H9 (cell line): ENCODE results near the gene IL17RA. TPM values are rescaled to one million over a fixed set of nuclear protein-coding genes. Genes with fewer than 3 reads are reported as not detected.

ENCODE experiments used
- DNase-seq: peaks from one replicate; pipeline ENCODE4 v3.0.0-alpha.2; 2017
- H2AFZ ChIP-seq: one replicate; pipeline ENCODE4 v1.6.1; 2013; ENCODE audit warnings: mild to moderate bottlenecking, low read length, control low read depth, moderate library complexity
- H2AK5ac ChIP-seq: 2 replicates; pipeline ENCODE4 v1.6.1; 2013; ENCODE audit warnings: low read length, control low read depth, mixed read lengths; ENCODE audit not compliant: insufficient read length
- H2BK120ac ChIP-seq: one replicate; pipeline ENCODE4 v1.6.1; 2013; ENCODE audit warnings: low read depth, mild to moderate bottlenecking, low read length, control low read depth, inconsistent platforms; ENCODE audit not compliant: poor library complexity, severe bottlenecking
- H2BK12ac ChIP-seq: 2 replicates; pipeline ENCODE4 v1.6.1; 2013; ENCODE audit warnings: low read length, control low read depth, mixed read lengths, low read depth; ENCODE audit not compliant: insufficient read length
- H2BK15ac ChIP-seq: 2 replicates; pipeline ENCODE4 v1.6.1; 2013; ENCODE audit warnings: low read depth, low read length, control low read depth
- H2BK20ac ChIP-seq: one replicate; pipeline ENCODE4 v1.6.1; 2013; ENCODE audit warnings: low read depth, mild to moderate bottlenecking, low read length, control low read depth, inconsistent platforms; ENCODE audit not compliant: poor library complexity, severe bottlenecking
- H2BK5ac ChIP-seq: 2 replicates; pipeline ENCODE4 v1.6.1; 2013; ENCODE audit warnings: low read length, control low read depth, mixed read lengths; ENCODE audit not compliant: insufficient read length
- H3K14ac ChIP-seq: 2 replicates; pipeline ENCODE4 v1.6.1; 2013; ENCODE audit warnings: low read length, control low read depth; ENCODE audit not compliant: insufficient read depth
- H3K18ac ChIP-seq: 2 replicates; pipeline ENCODE4 v1.6.1; 2013; ENCODE audit warnings: low read depth, mild to moderate bottlenecking, mixed read lengths, low read length, control low read depth; ENCODE audit not compliant: insufficient read length
- H3K23ac ChIP-seq: 2 replicates; pipeline ENCODE4 v1.6.1; 2013; ENCODE audit warnings: low read length, control low read depth, mixed read lengths, low read depth; ENCODE audit not compliant: insufficient read length
- H3K23me2 ChIP-seq: 2 replicates; pipeline ENCODE4 v1.6.1; 2013; ENCODE audit warnings: low read depth, mild to moderate bottlenecking, mixed read lengths, low read length, control low read depth; ENCODE audit not compliant: insufficient read length, poor library complexity, severe bottlenecking
- H3K27ac ChIP-seq: 2 replicates; pipeline ENCODE4 v1.5.1; 2013; ENCODE audit warnings: low read length, control low read depth, mixed read lengths, low read depth; ENCODE audit not compliant: insufficient read length
- H3K27me3 ChIP-seq: 2 replicates; pipeline ENCODE4 v1.6.1; 2013; ENCODE audit warnings: low read length, control low read depth, inconsistent platforms; ENCODE audit not compliant: insufficient read depth
- H3K4ac ChIP-seq: 2 replicates; pipeline ENCODE4 v1.6.1; 2013; ENCODE audit warnings: low read depth, mild to moderate bottlenecking, control low read depth, inconsistent platforms, low read length, moderate library complexity
- H3K4me1 ChIP-seq: 2 replicates; pipeline ENCODE4 v1.6.1; 2013; ENCODE audit warnings: low read length, control low read depth, inconsistent platforms; ENCODE audit not compliant: insufficient read depth
- H3K4me2 ChIP-seq: 2 replicates; pipeline ENCODE4 v1.6.1; 2013; ENCODE audit warnings: low read length, control low read depth, mixed read lengths; ENCODE audit not compliant: insufficient read length, insufficient read depth
- H3K56ac ChIP-seq: 2 replicates; pipeline ENCODE4 v1.6.1; 2013; ENCODE audit warnings: low read depth, mild to moderate bottlenecking, mixed read lengths, low read length, control low read depth; ENCODE audit not compliant: insufficient read length
- H3K79me1 ChIP-seq: 2 replicates; pipeline ENCODE4 v1.6.1; 2013; ENCODE audit warnings: low read depth, mild to moderate bottlenecking, moderate library complexity, low read length, control low read depth, inconsistent platforms; ENCODE audit not compliant: insufficient read depth, poor library complexity, severe bottlenecking
- H3K79me2 ChIP-seq: 2 replicates; pipeline ENCODE4 v1.6.1; 2013; ENCODE audit warnings: low read length, control low read depth, inconsistent platforms; ENCODE audit not compliant: insufficient read depth
- H3K9ac ChIP-seq: 2 replicates; pipeline ENCODE4 v1.6.1; 2013; ENCODE audit warnings: low read length, control low read depth, mixed read lengths; ENCODE audit not compliant: insufficient read length; ENCODE audit errors: extremely low read depth
- H3K9me3 ChIP-seq: one replicate; pipeline ENCODE4 v1.6.1; 2013; ENCODE audit warnings: low read depth, low read length, inconsistent platforms; ENCODE audit not compliant: control insufficient read depth
- H3T11ph ChIP-seq: one replicate; pipeline ENCODE4 v1.6.1; 2013; ENCODE audit warnings: mild to moderate bottlenecking, low read length, control low read depth, inconsistent platforms
- H4K20me1 ChIP-seq: one replicate; pipeline ENCODE4 v1.6.1; 2013; ENCODE audit not compliant: control insufficient read depth, insufficient read length, insufficient read depth
- H4K5ac ChIP-seq: 2 replicates; pipeline ENCODE4 v1.6.1; 2013; ENCODE audit warnings: low read depth, mild to moderate bottlenecking, mixed read lengths, low read length, control low read depth; ENCODE audit not compliant: insufficient read length
- H4K8ac ChIP-seq: replicated peaks from 2 replicates; pipeline ENCODE4 v1.6.1; 2013; ENCODE audit warnings: low read length, control low read depth, mixed read lengths, low read depth; ENCODE audit not compliant: insufficient read length
- H4K91ac ChIP-seq: 2 replicates; pipeline ENCODE4 v1.6.1; 2013; ENCODE audit warnings: low read depth, mild to moderate bottlenecking, moderate library complexity, mixed read lengths, low read length, control low read depth; ENCODE audit not compliant: insufficient read length
- H3K27ac Mint-ChIP-seq, 3 experiments: 2 replicates in 2 of 3; 3 replicates in 1 of 3; pipeline ENCODE4 v1.8.0; 2020 to 2021; ENCODE audit warnings: mixed read lengths in 3 of 3, mild to moderate bottlenecking in 1 of 3, moderate library complexity in 1 of 3
- H3K27me3 Mint-ChIP-seq: 2 replicates; pipeline ENCODE4 v1.8.0; 2021; ENCODE audit warnings: low read depth, mild to moderate bottlenecking, moderate library complexity, mixed read lengths
- H3K36me3 Mint-ChIP-seq, 3 experiments: 2 replicates in 2 of 3; 3 replicates in 1 of 3; pipeline ENCODE4 v1.8.0; 2020 to 2021; ENCODE audit warnings: low read depth in 3 of 3, mixed read lengths in 3 of 3; ENCODE audit not compliant: insufficient read depth in 1 of 3
- H3K4me1 Mint-ChIP-seq, 2 experiments: 2 replicates each; pipeline ENCODE4 v1.8.0; 2020; ENCODE audit warnings: mixed read lengths in 2 of 2
- H3K4me3 Mint-ChIP-seq, 2 experiments: 2 replicates in 1 of 2; 3 replicates in 1 of 2; pipeline ENCODE4 v1.8.0; 2020 to 2021; ENCODE audit warnings: mild to moderate bottlenecking in 2 of 2, mixed read lengths in 2 of 2, moderate library complexity in 1 of 2
- H3K9me3 Mint-ChIP-seq, 2 experiments: 2 replicates in 1 of 2; 3 replicates in 1 of 2; pipeline ENCODE4 v1.8.0; 2020; ENCODE audit warnings: mild to moderate bottlenecking in 2 of 2, mixed read lengths in 2 of 2, moderate library complexity in 1 of 2
- WGBS: extraction: QIAGEN DNeasy Blood & Tissue Kit; methylation state at CpG from one replicate; pipeline ENCODE4 v1.1.7; 2013; ENCODE audit warnings: missing lambda C conversion rate, low lambda C conversion rate, mixed read lengths; ENCODE audit not compliant: insufficient read length; ENCODE audit errors: extremely low coverage; 5-methylcytosine and 5-hydroxymethylcytosine counted together
- total RNA-seq: library from RNA; stranded (reverse); gene quantifications from 2 replicates; pipeline ENCODE4 v1.2.1, GENCODE V29; 2021
- TF ChIP-seq, protein P1 (sequence below): fragments of 200-600 bp; sonication (generic); conservative IDR thresholded peaks from 3 replicates; pipeline ENCODE4 v1.8.0; 2021; ENCODE audit warnings: antibody characterized with exemption, mild to moderate bottlenecking

IL17RA gene
- total RNA-seq, 1 experiment from 2014 or later = 12.4 TPM

DNA sequence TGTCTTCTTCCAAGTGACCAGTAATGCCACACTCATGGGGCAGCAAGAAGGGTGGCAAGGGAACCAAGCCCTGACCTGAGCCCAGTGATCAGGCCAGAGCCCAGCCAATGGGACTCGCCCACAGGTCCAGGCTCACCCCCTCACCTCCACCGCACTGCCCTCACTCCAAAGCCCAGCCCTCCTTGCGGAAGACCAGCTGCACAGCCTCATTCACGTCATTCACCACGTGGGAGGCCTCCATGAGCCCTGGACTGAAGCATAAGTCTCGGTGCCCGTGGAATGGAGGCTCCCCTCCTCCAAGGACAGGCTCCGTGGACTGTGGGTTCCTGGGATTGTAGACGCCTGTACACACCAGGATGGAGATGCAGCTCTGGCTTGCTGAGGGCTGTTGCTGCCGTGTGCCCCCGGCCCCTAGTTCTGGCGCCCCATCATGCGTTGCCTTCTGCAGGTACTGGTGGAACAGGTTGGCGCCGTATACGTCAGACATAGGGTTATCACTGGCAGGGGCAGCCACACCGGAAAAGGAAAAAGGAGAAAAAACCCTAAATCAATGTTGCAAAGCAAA lies 53.1 kb downstream of the IL17RA start:
- Histone ChIP-seq H3K4me1 (no peaks in the 10 kb centered on the region), H3K23ac (no peak overlapping the region), H3K27me3 (no peaks in the 10 kb centered on the region), H3K56ac (no peak overlapping the region), H3K9me3 (no peaks in the 10 kb centered on the region), H4K20me1 (no peaks in the 10 kb centered on the region), H2BK5ac (no peak overlapping the region), H3K9ac (no peak overlapping the region), H3K4ac (no peak overlapping the region), H4K8ac (no peak overlapping the region), H3K4me2 (no peak overlapping the region), H4K91ac (no peak overlapping the region), H3K14ac (no peak overlapping the region), H3K18ac (no peak overlapping the region), H2BK120ac (no peak overlapping the region), H3K79me1 (no peaks in the 10 kb centered on the region), H3K79me2 (no peaks in the 10 kb centered on the region), H2BK20ac (no peak overlapping the region), H4K5ac (no peak overlapping the region), H3K23me2 (no peaks in the 10 kb centered on the region), H2AK5ac (no peak overlapping the region), H2AFZ (no peak overlapping the region), H2BK12ac (no peak overlapping the region), H3K27ac (no peak overlapping the region), H3T11ph (no peak overlapping the region), H2BK15ac (no peak overlapping the region)
- Mint-ChIP-seq H3K36me3 (peaks cover 20 to 67% (median 44%) of the 10 kb centered on the region in 3 experiments), H3K9me3 (no peaks in the 10 kb centered on the region), H3K27ac (no peak overlapping the region; a peak in 1 of 7 replicates), H3K4me1 (peaks cover 3 to 4% of the 10 kb centered on the region in 2 experiments; a peak in 3 of 4 replicates), H3K27me3 (no peaks in the 10 kb centered on the region; the same call in 1 of the 2 replicates), H3K4me3 (no peak overlapping the region)
- WGBS = no CpG with 5 or more reads among the region's 17 CpGs
- TF ChIP-seq, protein P1, sequence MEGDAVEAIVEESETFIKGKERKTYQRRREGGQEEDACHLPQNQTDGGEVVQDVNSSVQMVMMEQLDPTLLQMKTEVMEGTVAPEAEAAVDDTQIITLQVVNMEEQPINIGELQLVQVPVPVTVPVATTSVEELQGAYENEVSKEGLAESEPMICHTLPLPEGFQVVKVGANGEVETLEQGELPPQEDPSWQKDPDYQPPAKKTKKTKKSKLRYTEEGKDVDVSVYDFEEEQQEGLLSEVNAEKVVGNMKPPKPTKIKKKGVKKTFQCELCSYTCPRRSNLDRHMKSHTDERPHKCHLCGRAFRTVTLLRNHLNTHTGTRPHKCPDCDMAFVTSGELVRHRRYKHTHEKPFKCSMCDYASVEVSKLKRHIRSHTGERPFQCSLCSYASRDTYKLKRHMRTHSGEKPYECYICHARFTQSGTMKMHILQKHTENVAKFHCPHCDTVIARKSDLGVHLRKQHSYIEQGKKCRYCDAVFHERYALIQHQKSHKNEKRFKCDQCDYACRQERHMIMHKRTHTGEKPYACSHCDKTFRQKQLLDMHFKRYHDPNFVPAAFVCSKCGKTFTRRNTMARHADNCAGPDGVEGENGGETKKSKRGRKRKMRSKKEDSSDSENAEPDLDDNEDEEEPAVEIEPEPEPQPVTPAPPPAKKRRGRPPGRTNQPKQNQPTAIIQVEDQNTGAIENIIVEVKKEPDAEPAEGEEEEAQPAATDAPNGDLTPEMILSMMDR = no peak
- no peak for DNase-seq
